Fibroblast of skin of right quadriceps (primary cell): ENCODE results near the gene PTGDS.

Experiments used
- DNase-seq: peaks from one replicate; pipeline ENCODE4 v3.0.0-alpha.2; 2013

The PTGDS gene

DNA sequence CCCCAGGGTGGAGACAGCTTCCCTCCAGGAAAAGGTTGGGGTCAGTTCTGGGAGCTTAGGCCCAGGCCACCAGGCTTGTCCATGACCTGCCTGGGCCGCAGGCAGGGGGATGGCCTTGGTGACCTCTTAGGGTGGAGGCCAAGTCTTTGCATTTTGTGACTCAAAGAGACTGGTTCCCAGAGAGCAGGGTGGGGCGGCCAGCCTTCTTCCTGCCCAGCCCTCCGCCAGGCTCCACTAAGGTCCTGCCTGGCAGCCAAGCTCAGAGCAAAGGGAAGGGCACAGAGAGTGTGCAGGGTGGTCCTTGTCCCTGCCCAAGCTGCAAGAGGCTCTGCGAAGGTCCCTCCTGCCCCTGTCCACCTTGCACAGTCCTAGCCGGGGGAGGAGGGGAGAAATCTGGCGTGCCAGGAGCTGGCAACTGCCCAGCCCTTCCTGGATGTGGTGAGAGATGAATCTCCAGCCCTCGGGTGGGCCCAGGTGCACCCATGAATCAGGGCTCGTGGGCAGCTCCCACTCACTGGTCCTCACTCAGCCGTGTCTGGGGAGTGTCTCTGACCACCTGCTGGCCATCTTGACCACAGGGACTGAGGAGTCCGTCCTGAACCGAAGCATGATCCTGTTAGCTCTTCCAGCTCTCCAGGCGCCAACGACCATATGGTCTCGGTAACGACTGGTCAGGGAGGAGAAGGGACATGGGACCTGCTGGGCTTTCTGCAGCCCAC is 2.3 kb upstream of the PTGDS start:
- no peak for DNase-seq

GRCh38 chr9:136975644-136976043 is 1.7 kb upstream of the PTGDS start:
- no peak for DNase-seq

GRCh38 chr9:136977649-136978072 is 357 bp downstream of the PTGDS start:
- DNase-seq, result no peak

DNA sequence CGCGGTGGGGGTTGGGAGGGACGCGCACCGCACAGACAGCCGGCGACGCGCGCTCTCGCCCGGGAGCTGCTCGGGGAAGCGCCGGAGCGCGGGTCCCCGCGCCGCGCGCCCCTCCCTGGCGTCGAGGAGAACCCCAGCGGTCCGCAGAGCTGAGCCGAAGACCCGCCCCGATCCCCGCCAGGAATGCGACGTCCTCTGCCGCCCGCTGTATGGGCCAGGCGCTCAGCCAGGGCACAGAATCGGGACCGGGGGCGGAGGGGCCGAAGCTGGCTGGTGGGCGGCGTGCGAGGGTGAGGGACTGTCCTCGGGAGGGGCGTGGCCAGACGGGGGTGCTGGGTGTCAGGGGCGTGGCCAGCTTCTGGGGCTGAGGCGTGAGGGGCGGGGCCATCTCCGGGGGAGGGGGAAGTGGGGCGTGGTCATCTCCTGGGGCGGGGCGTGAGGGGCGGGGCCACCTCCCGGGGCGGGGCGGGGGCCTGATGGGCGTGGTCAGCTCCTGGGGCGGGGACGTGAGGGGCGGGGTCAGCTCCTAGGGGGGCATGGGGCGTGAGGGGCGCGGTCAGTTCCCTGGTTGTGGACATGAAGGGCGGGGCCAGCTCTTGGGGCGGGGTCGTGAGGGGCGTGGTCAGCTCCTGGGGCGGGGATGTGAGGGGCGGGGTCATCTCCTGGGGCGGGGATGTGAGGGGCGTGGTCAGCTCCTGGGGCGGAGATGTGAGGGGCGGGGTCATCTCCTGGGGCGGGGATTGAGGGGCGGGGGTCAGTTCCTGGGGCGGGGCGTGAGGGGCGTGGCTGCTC is 965 bp downstream of the PTGDS start:
- DNase-seq, result peak; percentile 40

GRCh38 chr9:136978865-136979544 is 1.7 kb downstream of the PTGDS start:
- no peak for DNase-seq

DNA sequence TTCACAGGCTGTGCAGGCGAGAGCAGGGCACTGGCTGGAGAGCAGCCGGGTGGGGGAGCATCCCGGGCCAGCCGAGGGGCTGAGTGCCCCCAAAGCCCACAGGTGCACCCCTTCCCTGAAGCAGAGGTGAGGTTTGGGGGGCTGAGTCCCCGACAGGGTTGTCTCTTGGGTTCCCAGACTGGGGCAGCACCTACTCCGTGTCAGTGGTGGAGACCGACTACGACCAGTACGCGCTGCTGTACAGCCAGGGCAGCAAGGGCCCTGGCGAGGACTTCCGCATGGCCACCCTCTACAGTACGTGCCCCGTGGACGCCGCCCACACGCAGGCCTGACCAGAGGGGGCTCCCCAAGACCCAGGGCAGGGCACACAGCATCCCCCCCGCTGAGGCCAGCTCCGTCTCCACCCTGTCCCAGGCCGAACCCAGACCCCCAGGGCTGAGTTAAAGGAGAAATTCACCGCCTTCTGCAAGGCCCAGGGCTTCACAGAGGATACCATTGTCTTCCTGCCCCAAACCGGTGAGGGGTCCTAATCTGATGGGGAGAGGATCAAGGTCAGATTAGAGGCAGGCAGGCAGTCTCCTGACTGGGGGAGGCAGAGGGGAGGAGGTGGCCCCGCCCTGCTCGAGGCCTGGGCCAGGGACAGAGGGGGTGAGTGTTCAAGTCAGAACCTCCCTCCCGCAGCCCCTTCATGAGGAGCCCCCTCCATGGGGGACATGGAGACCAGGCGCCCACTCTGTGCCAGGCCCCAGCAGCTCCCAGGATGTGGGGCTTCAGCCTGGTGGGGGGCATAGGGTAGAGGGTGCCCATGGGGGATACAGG is 2.7 kb downstream of the PTGDS start:
- no peak for DNase-seq

DNA sequence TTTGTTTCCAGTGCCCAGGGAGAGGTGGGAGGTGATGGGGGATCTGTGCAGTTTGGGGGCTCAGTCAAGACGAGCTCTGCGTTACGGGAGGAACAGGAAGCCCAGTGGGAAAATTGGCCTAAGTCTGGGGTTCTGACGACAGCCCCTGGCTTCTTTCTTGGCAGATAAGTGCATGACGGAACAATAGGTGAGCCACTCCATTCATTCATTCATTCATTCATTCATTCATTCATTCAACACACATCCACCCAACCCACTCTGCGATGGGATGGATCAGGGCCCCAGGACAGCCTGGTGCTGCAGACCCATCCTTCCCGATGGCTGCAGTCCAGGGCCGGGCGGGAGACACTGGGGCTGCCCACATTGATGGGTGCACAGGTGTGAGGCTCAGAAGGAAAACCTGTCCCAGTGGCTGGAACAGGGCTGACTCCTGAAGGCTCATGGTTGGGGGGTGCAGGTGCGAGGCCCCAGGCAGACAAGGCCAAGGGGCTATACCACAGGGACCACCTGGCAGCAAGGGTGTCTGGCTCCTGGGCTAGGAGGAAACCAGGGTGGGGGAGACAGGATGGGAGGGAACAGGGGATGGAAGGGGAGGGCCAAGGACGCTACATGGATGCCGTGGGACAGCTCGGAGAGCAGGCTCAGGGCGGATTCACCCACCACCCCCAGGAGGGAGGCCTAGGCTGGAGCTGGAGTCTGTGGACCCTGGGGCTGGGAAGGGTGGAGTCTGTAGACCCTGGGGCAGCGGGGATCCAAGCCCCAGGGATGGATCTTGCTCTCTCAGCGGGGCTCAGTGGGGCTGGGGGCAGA is 3.6 kb downstream of the PTGDS start:
- no peak for DNase-seq

- no peak for DNase-seq
These were observed 4.4 kb downstream of the PTGDS start for GRCh38 chr9:136981588-136982231.

DNA sequence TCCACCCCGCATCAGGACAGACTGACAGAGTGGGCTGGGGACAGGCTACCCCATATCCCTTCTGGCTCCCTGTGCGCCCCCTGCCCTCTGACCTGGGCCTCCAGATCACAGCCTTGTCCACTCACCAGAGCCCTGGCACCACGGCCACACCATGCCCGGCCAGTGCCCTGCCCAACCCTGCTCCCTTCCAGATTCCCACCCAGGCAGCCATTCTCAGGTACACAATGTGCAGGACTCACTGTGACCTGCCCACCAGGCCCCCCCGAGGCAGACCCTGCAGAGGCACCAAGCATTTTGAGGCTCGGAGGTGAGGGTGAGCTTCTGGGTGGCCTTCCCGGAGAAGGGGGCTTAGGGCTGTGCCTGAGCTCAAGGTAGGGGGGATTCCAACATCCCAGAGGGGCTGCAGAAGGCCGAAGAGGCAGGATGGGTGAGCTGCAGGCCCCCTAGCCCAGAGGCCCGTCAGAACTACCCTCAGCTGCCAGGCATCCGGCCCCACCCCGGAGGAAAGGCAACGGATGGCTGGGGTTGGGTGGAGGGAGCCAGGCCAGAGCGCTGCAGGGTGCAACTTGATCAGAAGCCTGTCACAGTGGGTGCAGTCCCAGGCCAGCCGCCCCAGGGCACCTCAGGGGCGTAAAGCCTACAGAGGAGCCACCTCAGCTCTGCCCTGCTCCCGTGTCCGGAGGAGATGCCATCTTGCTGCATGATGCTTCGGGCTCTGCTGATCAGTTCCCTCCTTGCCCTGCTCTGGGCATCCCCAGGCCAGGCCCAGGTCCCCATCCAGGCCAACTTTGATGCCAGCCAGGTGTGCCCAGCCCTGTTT is 5.1 kb downstream of the PTGDS start, which contains the start of gene LCNL1:
Gene LCNL1, plus strand, starts transcription at position 762 of the 820 bp plus-strand sequence. CDS start 594 bp downstream, outside the sequence.
- no peak for DNase-seq

- no peak for DNase-seq
These were observed 5.9 kb downstream of the PTGDS start for GRCh38 chr9:136983167-136983566.

DNA sequence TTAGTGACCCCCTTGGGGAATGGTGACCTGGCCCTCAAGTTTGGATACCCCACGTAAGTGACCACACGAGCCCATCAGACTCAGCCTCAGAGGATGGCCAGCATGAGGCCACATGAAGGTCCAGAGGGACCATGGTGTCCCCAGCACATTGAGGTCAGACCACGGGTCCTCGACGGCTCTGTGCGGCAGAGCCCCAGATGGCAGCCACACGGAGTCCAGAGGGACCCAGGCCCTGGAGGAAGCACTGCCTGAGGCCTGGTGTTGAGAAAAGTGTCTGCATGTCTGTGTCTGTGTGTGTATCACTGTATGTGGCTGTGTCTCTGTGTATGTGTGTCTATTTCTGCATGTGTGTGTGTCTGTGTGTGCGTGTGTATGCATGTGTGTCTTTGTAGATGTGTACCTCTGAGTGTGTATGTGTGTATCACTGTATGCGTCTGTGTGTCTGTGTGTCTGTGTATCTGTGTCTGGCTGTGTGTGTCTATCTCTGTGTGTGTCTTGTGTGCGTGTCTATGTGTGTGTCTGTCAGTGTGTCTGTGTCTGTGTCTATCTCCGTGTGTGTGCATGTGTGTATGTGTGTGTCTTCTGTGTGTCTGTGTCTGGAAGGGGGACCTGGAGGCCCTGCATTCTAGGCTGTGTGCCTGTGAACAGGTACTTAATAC is 6.5 kb downstream of the PTGDS start:
- no peak for DNase-seq

DNA sequence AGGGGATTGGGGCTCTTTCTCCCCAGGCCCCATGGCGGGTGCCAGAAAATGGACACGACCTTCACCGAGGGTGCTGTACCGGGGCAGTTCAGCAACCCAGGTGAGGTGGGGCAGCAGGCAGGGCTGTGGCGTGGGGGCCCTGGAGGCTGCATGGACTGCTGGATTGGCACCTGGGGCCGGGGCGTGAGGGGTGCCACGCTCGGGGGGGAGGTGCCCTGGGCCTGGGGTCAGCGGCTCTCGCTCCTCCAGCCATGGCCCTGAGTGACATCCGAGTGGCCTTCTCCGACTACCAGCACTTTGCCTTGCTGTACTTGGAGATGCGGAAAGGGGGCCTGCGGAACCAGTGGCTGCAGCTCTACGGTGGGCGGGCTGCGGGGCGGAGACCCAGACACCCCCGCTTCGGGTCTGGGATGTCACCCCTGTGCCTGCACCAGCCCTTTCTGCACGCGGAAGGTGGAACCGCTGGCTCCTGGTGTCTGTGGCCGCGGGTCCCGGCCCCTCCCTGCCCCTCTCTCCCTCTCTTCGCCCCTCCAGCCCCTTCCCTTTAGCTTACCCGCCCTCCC is 7.2 kb downstream of the PTGDS start:
- DNase-seq, result no peak

DNA sequence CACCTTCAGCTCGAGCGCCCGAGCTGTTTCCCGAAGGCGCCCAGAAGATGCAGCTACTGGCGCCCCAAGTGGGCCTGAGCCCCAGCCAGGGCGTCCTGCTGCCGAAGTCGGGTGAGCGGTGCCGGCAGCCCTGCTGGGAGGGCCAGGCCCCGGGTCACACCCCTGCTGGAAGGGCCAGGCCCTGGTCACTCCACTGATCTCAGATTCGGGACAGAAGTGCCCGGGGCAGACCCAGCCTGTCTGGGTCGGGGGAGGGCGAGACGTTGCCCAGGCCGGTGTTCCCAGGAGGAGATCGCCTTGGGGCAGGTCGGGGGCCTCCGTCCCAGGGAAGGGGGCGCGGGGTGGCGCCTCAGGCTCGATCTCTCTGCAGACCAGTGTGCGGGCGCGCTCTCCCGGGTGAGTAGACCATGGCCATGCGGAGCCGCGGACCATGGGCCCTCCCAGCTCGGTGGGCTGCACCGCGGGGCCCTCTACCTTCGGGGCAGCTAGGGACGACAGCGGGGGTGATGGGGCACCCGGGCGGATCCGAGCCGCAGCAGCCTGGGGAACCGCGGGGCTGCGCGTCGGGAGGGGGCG is 7.8 kb downstream of the PTGDS start:
- no peak for DNase-seq

GRCh38 chr9:136985853-136986252 is 8.5 kb downstream of the PTGDS start:
- DNase-seq, result no peak

DNA sequence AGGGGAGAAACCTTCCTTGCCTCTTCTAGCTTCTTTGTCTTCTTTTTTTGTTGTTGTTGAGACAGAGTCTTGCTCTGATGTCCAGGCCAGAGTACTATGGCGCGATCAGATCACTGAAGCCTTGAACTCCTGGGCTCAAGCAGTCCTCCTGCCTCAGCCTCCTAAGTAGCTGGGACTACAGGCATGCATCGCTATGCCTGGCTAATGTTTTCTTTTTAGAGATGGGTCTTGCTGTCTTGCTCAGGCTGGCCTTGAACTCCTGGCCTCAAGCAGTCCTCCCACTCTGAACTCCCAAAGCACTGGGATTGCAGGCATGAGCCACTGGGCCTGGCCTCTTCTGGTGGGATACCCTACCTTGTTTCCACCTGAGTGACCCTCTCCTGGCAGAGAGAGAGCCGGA is 11.6 kb downstream of the PTGDS start:
- no peak for DNase-seq

- no peak for DNase-seq
These were observed 13.1 kb downstream of the PTGDS start for GRCh38 chr9:136990242-136990911.

DNA sequence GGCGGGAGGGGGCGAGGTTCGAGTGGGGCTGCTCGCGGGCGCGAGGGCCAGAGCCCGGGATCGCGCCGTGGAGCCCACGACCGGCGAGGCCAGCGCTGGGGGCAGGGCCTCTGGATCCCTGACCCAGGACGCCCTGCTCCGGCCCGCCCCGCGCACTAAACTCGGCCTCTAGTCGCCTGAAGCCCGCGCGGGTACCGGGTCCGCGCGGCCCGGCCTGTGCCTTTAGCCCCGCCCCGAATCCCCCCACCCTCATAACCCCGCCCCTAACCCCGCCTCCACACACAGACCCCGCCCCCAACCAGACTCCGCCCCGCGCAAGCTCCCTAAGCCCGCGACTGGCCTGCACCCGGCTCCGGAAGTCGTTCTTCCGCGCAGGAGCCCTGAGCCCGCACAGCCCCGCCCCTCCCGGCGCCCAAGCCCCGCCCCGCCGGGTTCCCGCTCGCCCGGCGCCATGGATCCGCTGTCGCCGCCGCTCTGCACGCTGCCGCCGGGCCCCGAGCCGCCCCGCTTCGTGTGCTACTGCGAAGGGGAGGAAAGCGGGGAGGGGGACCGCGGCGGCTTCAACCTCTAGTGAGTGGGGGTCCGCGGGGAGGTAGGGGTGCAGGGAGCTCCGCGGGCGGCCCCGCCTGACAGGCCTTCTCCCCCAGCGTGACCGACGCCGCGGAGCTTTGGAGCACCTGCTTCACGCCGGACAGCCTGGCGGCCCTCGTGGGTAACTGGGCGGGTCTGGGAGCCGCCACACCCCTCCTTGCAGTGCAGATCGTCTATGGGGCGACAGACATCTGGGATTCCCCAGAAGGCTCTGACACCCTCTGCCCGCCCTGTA is 14.9 kb downstream of the PTGDS start, which contains the start of gene PAXX:
Gene PAXX, plus strand, starts transcription at position 430 of the 826 bp plus-strand sequence. Its CDS starts 22 bp downstream, at position 452.
- DNase-seq, result peak; percentile 86
